ENCODE measurements around the gene IGSF3.

DNA sequence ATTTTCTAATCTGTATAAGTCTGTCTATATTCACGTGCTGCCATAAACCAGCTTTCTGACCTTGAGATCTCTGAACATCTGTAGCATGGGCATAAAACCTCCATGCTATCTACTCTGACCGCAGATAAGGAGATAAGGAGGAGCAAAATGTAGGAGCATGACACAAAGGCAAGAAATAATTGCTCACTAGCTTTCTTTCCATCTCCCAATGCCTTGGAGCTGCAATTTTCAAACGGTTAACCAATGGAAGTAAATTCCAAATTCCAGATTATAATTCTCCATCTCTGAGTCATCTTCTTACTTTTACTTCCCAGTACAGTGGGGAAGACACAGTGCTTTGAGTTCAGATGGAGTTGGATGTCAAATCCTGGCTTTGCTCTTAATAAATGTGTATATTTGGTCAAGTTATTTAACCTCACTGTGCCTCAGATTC lies 138.3 kb downstream of the IGSF3 start:
- TF ChIP-seq, protein P1, sequence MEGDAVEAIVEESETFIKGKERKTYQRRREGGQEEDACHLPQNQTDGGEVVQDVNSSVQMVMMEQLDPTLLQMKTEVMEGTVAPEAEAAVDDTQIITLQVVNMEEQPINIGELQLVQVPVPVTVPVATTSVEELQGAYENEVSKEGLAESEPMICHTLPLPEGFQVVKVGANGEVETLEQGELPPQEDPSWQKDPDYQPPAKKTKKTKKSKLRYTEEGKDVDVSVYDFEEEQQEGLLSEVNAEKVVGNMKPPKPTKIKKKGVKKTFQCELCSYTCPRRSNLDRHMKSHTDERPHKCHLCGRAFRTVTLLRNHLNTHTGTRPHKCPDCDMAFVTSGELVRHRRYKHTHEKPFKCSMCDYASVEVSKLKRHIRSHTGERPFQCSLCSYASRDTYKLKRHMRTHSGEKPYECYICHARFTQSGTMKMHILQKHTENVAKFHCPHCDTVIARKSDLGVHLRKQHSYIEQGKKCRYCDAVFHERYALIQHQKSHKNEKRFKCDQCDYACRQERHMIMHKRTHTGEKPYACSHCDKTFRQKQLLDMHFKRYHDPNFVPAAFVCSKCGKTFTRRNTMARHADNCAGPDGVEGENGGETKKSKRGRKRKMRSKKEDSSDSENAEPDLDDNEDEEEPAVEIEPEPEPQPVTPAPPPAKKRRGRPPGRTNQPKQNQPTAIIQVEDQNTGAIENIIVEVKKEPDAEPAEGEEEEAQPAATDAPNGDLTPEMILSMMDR (conservative IDR thresholded peaks at IDR 0.05 in 1 of 2, IDR thresholded peaks at IDR 0.05 in 1 of 2; ENCODE audit: extremely low read depth in 1 of 2, insufficient read depth in 1 of 2, low read depth in 1 of 2, low read length in 2 of 2): no peak
- TF ChIP-seq EZH2 (IDR thresholded peaks at IDR 0.05; ENCODE audit: borderline replicate concordance, low read length): no peak
